COLO829 (cell line): ENCODE results near the gene ORMDL2.
"Not testable (repeated sequence)": the region's sequence is repeated elsewhere in the genome, so short reads cannot be mapped to it uniquely, and the experiment has no call there.

Experiments
- DNase-seq: peaks from one replicate; pipeline ENCODE4 v3.0.0; 2012; ENCODE audit warnings: low spot score

The ORMDL2 gene

DNA sequence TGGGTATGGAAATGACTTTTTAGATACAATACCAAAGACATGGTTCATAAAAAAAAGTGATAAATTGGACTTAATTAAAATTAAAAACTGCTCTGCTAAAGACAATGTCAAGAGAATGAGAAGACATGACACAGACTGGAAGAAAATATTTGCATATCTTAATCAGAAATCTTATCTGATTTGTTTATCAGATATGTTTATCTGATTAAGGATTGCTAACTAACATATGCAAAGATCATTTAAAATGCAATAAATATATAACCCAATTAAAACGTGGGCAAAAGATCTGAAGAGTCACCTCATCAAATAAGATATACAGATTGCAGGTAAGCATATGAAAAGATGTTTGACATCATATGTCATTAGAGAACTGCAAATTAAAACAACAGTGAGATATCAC, 34.9 kb downstream of the ORMDL2 start:
- DNase-seq = no peak

DNA sequence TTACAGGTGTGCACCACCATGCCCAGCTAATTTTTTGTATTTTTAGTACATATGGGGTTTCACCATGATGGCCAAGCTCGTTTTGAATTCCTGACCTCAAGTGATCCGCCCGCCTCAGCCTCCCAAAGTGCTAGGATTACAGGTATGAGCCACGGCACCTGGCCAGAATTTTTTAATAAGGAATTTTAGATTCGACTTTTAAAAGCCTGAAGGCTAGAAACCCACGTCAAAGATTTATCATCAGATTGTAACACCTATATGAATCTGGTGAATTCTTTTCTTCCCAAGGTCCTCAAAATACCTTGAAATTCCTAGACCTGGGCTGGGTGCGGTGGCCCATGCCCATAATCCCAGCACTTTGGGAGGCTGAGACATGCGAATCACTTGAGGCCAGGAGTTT, 43.6 kb downstream of the ORMDL2 start:
- no peak for DNase-seq

DNA sequence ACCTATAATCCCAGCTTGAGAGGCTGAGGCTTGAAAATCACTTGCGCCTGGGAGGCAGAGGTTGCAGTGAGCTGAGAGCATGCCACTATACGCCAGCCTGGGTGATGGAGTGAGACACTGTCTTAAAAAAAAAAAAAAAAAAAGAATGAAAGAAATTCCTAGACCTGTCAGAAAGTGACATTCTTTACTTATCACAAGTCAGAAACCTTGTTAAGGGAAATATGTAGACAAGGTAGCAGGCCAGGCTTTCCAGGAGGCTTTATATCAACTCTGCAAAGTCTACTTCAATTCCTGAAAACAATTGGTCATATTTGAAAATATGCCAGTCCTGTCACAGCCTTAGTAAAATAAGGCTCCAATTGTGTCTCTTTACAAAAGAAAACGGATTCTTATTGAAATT, 44.0 kb downstream of the ORMDL2 start:
- DNase-seq = no peak

DNA sequence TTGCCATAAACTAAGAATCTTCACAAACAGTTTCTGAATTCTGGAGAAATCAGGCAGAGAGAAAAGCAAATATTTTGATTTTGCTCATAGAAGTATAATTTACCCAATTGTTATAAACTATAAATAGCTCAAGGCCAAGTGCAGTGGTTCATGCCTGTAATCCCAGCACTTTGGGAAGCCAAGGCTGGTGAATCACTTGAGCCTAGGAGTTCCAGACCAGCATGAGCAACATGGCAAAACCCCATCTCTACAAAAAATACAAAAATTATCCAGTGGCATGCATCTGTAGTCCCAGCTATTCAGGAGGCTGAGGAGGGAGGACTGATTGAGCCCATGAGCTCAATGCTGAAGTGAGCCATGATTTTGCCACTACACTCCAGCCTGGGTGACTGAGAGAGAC, 44.4 kb downstream of the ORMDL2 start:
- DNase-seq = no peak

DNA sequence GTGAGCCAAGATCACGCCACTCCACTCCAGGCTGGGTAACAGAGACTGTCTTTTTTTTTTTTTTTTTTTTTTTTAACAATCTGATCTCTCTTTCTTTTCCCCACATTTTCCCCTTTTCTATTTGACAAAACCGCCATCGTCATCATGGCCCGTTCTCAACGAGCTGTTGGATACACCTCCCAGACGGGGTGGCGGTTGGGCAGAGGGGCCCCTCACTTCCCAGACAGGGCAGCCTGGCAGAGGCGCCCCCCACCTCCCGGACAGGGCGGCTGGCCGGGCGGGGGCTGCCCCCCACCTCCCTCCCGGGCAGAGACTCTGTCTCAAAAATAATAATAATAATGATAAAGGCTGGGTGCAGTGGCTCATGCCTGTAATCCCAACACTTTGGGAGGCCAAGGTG, 45.1 kb downstream of the ORMDL2 start:
- not testable (repeated sequence) for DNase-seq

DNA sequence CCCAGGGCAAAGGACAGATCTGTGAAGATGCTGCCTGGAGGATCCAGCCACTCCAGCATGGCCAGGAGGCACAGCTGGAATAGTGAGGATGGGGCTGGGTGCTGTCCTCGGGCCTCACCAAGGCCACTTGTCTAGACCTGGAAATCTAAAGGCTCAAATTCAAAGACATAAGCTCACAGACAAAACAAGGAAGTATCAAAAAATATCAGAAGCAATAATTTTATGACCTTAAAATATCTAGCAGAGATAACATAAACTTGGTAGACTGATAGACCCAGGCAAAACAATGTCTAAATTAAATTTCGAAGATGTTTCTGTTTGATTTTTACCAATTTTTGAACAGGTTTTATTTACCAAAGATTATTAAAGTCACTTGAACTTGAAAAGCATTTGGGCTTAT, 47.5 kb downstream of the ORMDL2 start:
- DNase-seq = no peak

DNA sequence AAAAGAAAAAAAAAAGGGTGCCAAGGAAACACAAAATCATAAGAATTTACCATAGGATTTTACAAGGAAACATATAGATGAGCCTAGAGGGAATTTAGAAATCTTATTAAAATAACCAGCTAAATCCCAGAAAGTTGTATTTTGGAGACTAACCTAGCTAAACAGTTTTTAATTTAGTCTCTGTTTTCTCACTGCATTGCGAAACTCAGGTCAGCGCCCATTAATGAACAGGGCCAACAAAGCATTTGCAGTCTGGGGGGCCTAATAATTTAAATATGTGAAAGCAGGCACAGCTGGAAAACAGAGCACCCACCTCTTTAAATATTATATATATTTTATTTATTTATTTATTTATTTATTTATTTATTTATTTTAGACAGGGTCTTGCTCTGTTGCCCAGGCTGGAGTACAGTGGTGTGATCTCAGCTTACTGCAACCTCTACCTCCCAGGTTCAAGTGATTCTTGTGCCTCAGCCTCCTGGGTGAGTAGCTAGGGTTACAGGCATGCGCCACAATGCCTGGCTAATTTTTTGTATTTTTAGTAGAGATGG, 48.7 kb downstream of the ORMDL2 start:
- DNase-seq = not testable (repeated sequence)
